ENCODE data around the gene CCP110. TPM values are rescaled to one million over a fixed set of nuclear protein-coding genes. Genes with fewer than 3 reads are reported as not detected.

CCP110 gene
- total RNA-seq, 4 donors from 2014 or later = 5.1 to 52.7 (median 24.5) TPM

DNA sequence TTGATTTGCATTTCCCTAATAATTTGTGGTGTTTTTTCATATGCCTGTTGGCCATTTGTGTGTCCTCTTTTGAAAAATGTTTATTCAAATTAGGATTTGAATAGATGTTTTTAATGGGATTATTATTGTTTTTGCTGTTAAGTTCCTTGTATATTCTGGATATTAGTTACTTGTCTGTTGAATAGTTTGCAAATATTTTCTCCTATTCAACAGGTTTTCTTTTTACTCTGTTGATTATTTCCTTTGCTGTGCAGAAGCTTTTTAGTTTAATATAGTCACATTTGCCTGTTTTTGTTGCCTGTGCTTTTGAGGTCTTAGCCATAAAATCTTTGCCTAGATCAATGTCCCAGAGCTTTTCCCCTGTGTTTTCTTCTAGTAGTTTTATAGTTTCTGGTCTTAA is 11.4 kb upstream of the CCP110 start:
- TF ChIP-seq POLR2A (IDR thresholded peaks at IDR 0.05) = no peak
- no peak for TF ChIP-seq CTCF (IDR thresholded peaks at IDR 0.05)
- no peak for DNase-seq

DNA sequence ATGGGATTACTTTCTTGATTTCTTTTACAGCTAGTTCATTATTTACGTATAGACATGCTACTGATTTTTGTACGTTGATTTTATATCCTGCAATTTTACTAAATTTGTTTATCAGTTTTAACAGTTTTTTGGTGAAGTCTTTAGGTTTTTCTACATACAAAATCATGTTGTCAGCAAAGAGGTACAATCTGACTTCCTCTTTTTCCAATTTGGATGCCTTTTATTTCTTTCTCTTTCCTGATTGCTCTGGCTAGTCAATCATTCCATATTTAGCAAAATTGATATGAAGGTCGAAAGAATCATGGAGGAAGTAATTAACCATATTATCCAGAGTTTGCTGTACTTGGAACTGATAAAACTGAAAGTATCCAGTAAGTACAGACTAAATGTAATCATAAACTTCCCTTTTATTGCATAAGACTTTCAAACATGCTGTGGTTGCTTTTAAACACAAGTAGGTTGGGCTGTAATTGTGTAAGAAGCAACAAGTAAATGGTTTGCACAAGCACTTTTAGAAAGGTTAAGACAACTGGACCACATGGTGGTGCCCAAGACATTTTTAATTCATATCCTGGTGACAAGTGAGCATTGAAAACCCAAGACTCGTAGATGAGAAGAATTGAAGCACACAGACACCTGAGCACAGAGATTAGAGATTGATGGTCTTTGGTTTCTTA is 10.2 kb upstream of the CCP110 start:
- intact Hi-C loops (cut with DNase I; ENCODE audit: low total_unique reads) = no loop called here
- H3K4me1 ChIP-seq = no peaks in the 10 kb centered on the region
- no peak overlapping the region for H3K27ac ChIP-seq
- H3K9me3 ChIP-seq = no peaks in the 10 kb centered on the region
- TF ChIP-seq CTCF (IDR thresholded peaks at IDR 0.05) = no peak
- no peak for TF ChIP-seq POLR2A (IDR thresholded peaks at IDR 0.05)
- no peak overlapping the region for H3K4me3 ChIP-seq
- no peak for DNase-seq
- no peaks in the 10 kb centered on the region for H3K27me3 ChIP-seq
- no peaks in the 10 kb centered on the region for H3K36me3 ChIP-seq

More for the DNA sequence above, 11.4 kb upstream of the CCP110 start:
- Histone ChIP-seq H3K4me1 (no peaks in the 10 kb centered on the region), H3K27me3 (no peaks in the 10 kb centered on the region), H3K4me3 (no peak overlapping the region), H3K27ac (no peak overlapping the region), H3K36me3 (no peaks in the 10 kb centered on the region), H3K9me3 (no peaks in the 10 kb centered on the region)
- intact Hi-C loops (cut with DNase I; ENCODE audit: low total_unique reads) = no loop called here

DNA sequence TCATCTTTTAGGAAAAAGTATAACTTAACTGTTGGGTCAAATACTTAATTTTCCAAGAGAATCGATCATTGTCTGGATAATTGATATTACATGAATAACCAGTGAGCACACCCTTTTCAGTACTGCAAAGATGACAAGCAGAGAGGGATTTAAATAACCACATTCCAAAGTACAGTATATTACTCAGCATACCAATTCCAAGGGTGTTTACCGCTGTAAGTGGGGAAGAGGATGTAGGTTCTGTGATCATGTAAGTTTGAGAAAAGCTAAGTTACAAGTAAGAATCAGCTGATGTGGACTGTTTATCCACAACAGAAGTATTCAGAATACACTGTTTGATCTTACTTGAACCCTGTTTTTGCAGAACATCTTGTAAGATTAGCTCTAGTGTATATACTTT is 8.0 kb upstream of the CCP110 start:
- H3K27me3 ChIP-seq = no peaks in the 10 kb centered on the region
- no peak for DNase-seq
- no peaks in the 10 kb centered on the region for H3K36me3 ChIP-seq
- H3K27ac ChIP-seq = no peak overlapping the region
- no peak for TF ChIP-seq POLR2A (IDR thresholded peaks at IDR 0.05)
- no peak for TF ChIP-seq CTCF (IDR thresholded peaks at IDR 0.05)
- H3K4me1 ChIP-seq = no peaks in the 10 kb centered on the region
- H3K4me3 ChIP-seq = no peak overlapping the region
- intact Hi-C loops (cut with DNase I; ENCODE audit: low total_unique reads) = no loop called here
- H3K9me3 ChIP-seq = no peaks in the 10 kb centered on the region

- Histone ChIP-seq H3K36me3 (no peaks in the 10 kb centered on the region), H3K4me1 (no peaks in the 10 kb centered on the region), H3K4me3 (no peak overlapping the region), H3K9me3 (no peaks in the 10 kb centered on the region), H3K27me3 (no peaks in the 10 kb centered on the region), H3K27ac (no peak overlapping the region)
- no peak for DNase-seq
- intact Hi-C loops (cut with DNase I; ENCODE audit: low total_unique reads) = no loop called here
- TF ChIP-seq CTCF (IDR thresholded peaks at IDR 0.05) = no peak
- TF ChIP-seq POLR2A (IDR thresholded peaks at IDR 0.05) = no peak
Observed at GRCh38 chr16:19517424-19518089, 6.2 kb upstream of the CCP110 start.

GRCh38 chr16:19518388-19518787 is 5.4 kb upstream of the CCP110 start:
- no peak overlapping the region for H3K4me3 ChIP-seq

More at GRCh38 chr16:19518388-19518787, 5.4 kb upstream of the CCP110 start:
- intact Hi-C loops (cut with DNase I; ENCODE audit: low total_unique reads) = no loop called here
- DNase-seq = no peak
- no peak for TF ChIP-seq POLR2A (IDR thresholded peaks at IDR 0.05)
- TF ChIP-seq CTCF (IDR thresholded peaks at IDR 0.05) = no peak
- Histone ChIP-seq H3K27ac (no peak overlapping the region), H3K9me3 (no peaks in the 10 kb centered on the region), H3K27me3 (no peaks in the 10 kb centered on the region), H3K4me1 (peaks cover 0 to 2% of the 10 kb centered on the region in 2 donors), H3K36me3 (no peaks in the 10 kb centered on the region)
